Lower leg skin (tissue), 4 donors: ENCODE measurements around the gene TRMU. TPM values are rescaled to one million over a fixed set of nuclear protein-coding genes. Genes with fewer than 3 reads are reported as not detected.

ENCODE experiments used
- DNase-seq, 2 donors: peaks; one replicate each; pipeline ENCODE4 v3.0.0-alpha.2; 2019; ENCODE audit warnings: low spot score in 2 of 2
- H3K4me3 ChIP-seq: fragments of 200-600 bp; sonication (generic); 2 replicates; pipeline ENCODE4 v1.5.1; 2017; ENCODE audit warnings: mild to moderate bottlenecking, low read depth; ENCODE audit not compliant: poor library complexity, severe bottlenecking
- CTCF ChIP-seq, 3 donors: fragments of 450-650 bp; IDR thresholded peaks; one replicate each; pipeline ENCODE4 v1.5.1; 2016; ENCODE audit warnings: antibody characterized with exemption in 3 of 3, mild to moderate bottlenecking in 3 of 3, moderate library complexity in 2 of 3
- POLR2A ChIP-seq, 2 donors: fragments of 450-650 bp; IDR thresholded peaks; one replicate each; pipeline ENCODE4 v1.6.1; 2016 to 2017; ENCODE audit warnings: antibody characterized with exemption in 2 of 2, mild to moderate bottlenecking in 1 of 2, moderate library complexity in 1 of 2
- WGBS, 2 donors: methylation state at CpG; one replicate each; pipeline ENCODE4 v1.1.5; 2018; 5-methylcytosine and 5-hydroxymethylcytosine counted together
- intact Hi-C: fragments of 100-400 bp; cut with DNase I; formaldehyde crosslinking; loops from one replicate; pipeline ENCODE4 v1.15.0; 2023; ENCODE audit warnings: low total_unique reads
- total RNA-seq, 4 donors: library from RNA; depleted of rRNA; stranded (reverse); fragments of >200 nt; gene quantifications; one replicate each; pipeline ENCODE4 v1.1.0, GENCODE V29; 2016

TRMU gene
- total RNA-seq, 4 donors from 2014 or later, result 26.8 to 43.5 (median 32.7) TPM

GRCh38 chr22:46406349-46406748 lies 70.8 kb downstream of the TRMU start:
- H3K4me3 ChIP-seq, result no peak overlapping the region
- no peak for TF ChIP-seq POLR2A (IDR thresholded peaks at IDR 0.05)
- TF ChIP-seq CTCF (IDR thresholded peaks at IDR 0.05), result no peak
- intact Hi-C loops, result no loop called here
- 69 to 94% methylated on average over 2 to 8 of the region's 8 CpGs for WGBS, 2 donors
- DNase-seq, result no peak

- intact Hi-C loops, result no loop called here
- no peak overlapping the region for H3K4me3 ChIP-seq
- 82 to 89% methylated on average over 15 of the region's 15 CpGs for WGBS, 2 donors
- TF ChIP-seq CTCF (IDR thresholded peaks at IDR 0.05), result no peak
- no peak for TF ChIP-seq POLR2A (IDR thresholded peaks at IDR 0.05)
- no peak for DNase-seq
Measured at GRCh38 chr22:46406791-46407190, 71.3 kb downstream of the TRMU start.

Other genes starting within 250 kb of the TRMU start
- gene PPARA, start 185.2 kb upstream of the TRMU start, total RNA-seq, result 10 to 100 TPM; 27.8 to 58.1 (median 37.8) TPM
- 10 to 100 TPM in 2 of 4 donors, 1 to 10 TPM in 2; 10.0 to 17.3 (median 13.2) TPM for gene CDPF1, start 85.4 kb upstream of the TRMU start, total RNA-seq
- under 1 TPM in 3 of 4 donors, not detected in 1; 0.15 to 0.23 (median 0.23) TPM for gene PKDREJ, start 72.4 kb upstream of the TRMU start, total RNA-seq
- gene TTC38, start 67.7 kb upstream of the TRMU start, total RNA-seq, result 10 to 100 TPM; 19.1 to 44.7 (median 22.0) TPM
- gene GTSE1, start 38.8 kb upstream of the TRMU start, total RNA-seq, result 1 to 10 TPM in 2 of 4 donors, under 1 TPM in 2; 0.44 to 1.5 (median 0.91) TPM
- 10 to 100 TPM; 31.7 to 72.7 (median 54.1) TPM for gene CELSR1, start 201.9 kb downstream of the TRMU start, total RNA-seq